Heart left ventricle (tissue), 16 donors: ENCODE data around the gene HOXB3. TPM values are rescaled to one million over a fixed set of nuclear protein-coding genes. Genes with fewer than 3 reads are reported as not detected.

ENCODE experiments used
- ATAC-seq, 4 donors: fragments of 200-7000 bp; cut with Tn5 transposase; one replicate each; pipeline ENCODE4 v1.9.1; 2020 to 2022; ENCODE audit warnings: moderate library complexity in 4 of 4, mild to moderate bottlenecking in 3 of 4, moderate number of reproducible peaks in 1 of 4
- DNase-seq, 5 donors: peaks; one replicate each; pipeline ENCODE4 v3.0.0-alpha.2; 2020
- H3K27ac ChIP-seq, 12 donors: fragments of 200-600 bp; sonication (generic) in 4 of 12; one replicate each; pipeline versions ENCODE4 v1.5.0 to v1.8.0; 2016 to 2022; ENCODE audit warnings: mild to moderate bottlenecking in 2 of 12
- H3K27me3 ChIP-seq, 9 donors: fragments of 200-600 bp; sonication (generic) in 2 of 9; one replicate each; pipeline versions ENCODE4 v1.5.1 to v1.8.0; 2016 to 2022; ENCODE audit warnings: mild to moderate bottlenecking in 3 of 9
- H3K36me3 ChIP-seq, 9 donors: fragments of 200-600 bp; sonication (generic) in 2 of 9; one replicate each; pipeline versions ENCODE4 v1.5.0 to v1.8.0; 2018 to 2022; ENCODE audit warnings: mild to moderate bottlenecking in 2 of 9
- H3K4me1 ChIP-seq, 12 donors: fragments of 200-600 bp; sonication (generic) in 4 of 12; one replicate each; pipeline versions ENCODE4 v1.5.0 to v1.8.0; 2016 to 2022; ENCODE audit warnings: mild to moderate bottlenecking in 3 of 12
- H3K4me3 ChIP-seq, 12 donors: fragments of 200-600 bp; sonication (generic) in 4 of 12; one replicate each; pipeline versions ENCODE4 v1.5.0 to v1.8.0; 2017 to 2022; ENCODE audit warnings: mild to moderate bottlenecking in 9 of 12, moderate library complexity in 4 of 12
- H3K9me3 ChIP-seq, 12 donors: fragments of 200-600 bp; sonication (generic) in 4 of 12; one replicate each; pipeline versions ENCODE4 v1.5.0 to v1.8.0; 2016 to 2022; ENCODE audit warnings: mild to moderate bottlenecking in 1 of 12
- CTCF ChIP-seq, 12 donors: fragments of 200-600 bp; sonication (generic) in 4 of 12; IDR thresholded peaks; one replicate each; pipeline versions ENCODE4 v1.5.0 to v1.8.0; 2018 to 2022; ENCODE audit warnings: antibody characterized with exemption in 12 of 12, mild to moderate bottlenecking in 5 of 12
- POLR2A ChIP-seq, 2 donors: fragments of 450-650 bp; IDR thresholded peaks; one replicate each; pipeline ENCODE4 v1.6.1; 2017; ENCODE audit warnings: antibody characterized with exemption in 2 of 2, mild to moderate bottlenecking in 2 of 2, moderate library complexity in 2 of 2
- WGBS, 4 donors: extraction: QIAGEN DNeasy Blood & Tissue Kit in 2 of 4; methylation state at CpG; one replicate each; pipeline versions ENCODE4 v1.1.5 to v1.1.7; 2013 to 2018; 5-methylcytosine and 5-hydroxymethylcytosine counted together
- intact Hi-C, 10 donors: fragments of 100-400 bp; cut with DNase I; formaldehyde crosslinking; loops; one replicate each; pipeline versions ENCODE4 v1.11.1 to v1.14.2; 2022
- polyA plus RNA-seq, 2 donors: library from polyadenylated mRNA; stranded (reverse); fragments of 200-250 nt; gene quantifications; one replicate each; pipeline ENCODE4 v1.2.3, GENCODE V29; 2013
- total RNA-seq, 9 donors: library from RNA; depleted of rRNA in 2 of 9; stranded (reverse); fragments of >200 nt in 2 of 9; fragmentation: NEBNext Ultra II Directional in 3 of 9; extraction: Animal tissue kit (Norgen Biotek cat#: 25700) in 3 of 9; gene quantifications; one replicate each; pipeline versions ENCODE4 v1.1.0 to v1.2.4, GENCODE V29; 2016 to 2023
- donor health status: ischemic (EF 13 %, LVEDD 7.1; RV severe dilation, severe dysfunction).
- donor health status: healthy with polysubstance abuse.
- donor health status: DM: no; HTN: yes; CAD: no.
- donor health status: DM: no; HTN: no; CAD: no.
- donor health status: ischemic (EF 25% LVEDD 6.9; RV normal size, moderate dysfunction).
- donor health status: ischemic (EF 25% LVEDD 5.7; RV mildly dilated, moderate dysfunction).
- donor health status: healthy.
- donor health status: DM: yes; HTN: yes; CAD: no.
- donor health status: ischemic (EF 35%, LVEDD 5.7; RV mildly dilated, moderate dysfunction).
- donor health status: nonischemic (EF 11% LVEDD 7.7; RV severe dilation, severe dysfunction).
- donor health status: DM: yes; HTN: yes; CAD: no.
- donor health status: PGD.
- donor health status: ischemic (EF 29% LVEDD 5.4; RV normal size, mild dysfunction).
- donor health status: nonischemic (EF 23%, LVEDD 6.1; RV moderate dilation, normal function).

HOXB3 gene
- total and polyA plus RNA-seq, 11 donors = 0.11 to 5.5 (median 2.0) TPM

GRCh38 chr17:48532261-48532660 lies 57.8 kb downstream of the HOXB3 start:
- Histone ChIP-seq H3K4me1 (no peaks in the 10 kb centered on the region), H3K27ac (no peak overlapping the region), H3K9me3 (no peaks in the 10 kb centered on the region), H3K36me3 (no peaks in the 10 kb centered on the region), H3K4me3 (no peak overlapping the region), H3K27me3 (peaks cover 8 to 78% (median 28%) of the 10 kb centered on the region in 9 donors)
- no peak for ATAC-seq
- intact Hi-C loops = no loop called here
- no peak for DNase-seq
- TF ChIP-seq CTCF (IDR thresholded peaks at IDR 0.05) (no peak), POLR2A (IDR thresholded peaks at IDR 0.05) (no peak)
- WGBS, 4 donors = 70 to 78% (median 74%) methylated on average over 8 of the region's 8 CpGs

GRCh38 chr17:48530887-48531272 lies 59.2 kb downstream of the HOXB3 start, which contains the start of gene HOXB1:
Gene HOXB1, minus strand, starts transcription at chr17:48531011. Its CDS starts 107 bp downstream, at chr17:48530904.
- H3K4me1 ChIP-seq = no peaks in the 10 kb centered on the region
- intact Hi-C loops = no loop called here
- H3K36me3 ChIP-seq = no peaks in the 10 kb centered on the region
- TF ChIP-seq CTCF (IDR thresholded peaks at IDR 0.05) = no peak
- TF ChIP-seq POLR2A (IDR thresholded peaks at IDR 0.05) = no peak
- DNase-seq = no peak
- H3K27me3 ChIP-seq = peaks cover 12 to 80% (median 41%) of the 10 kb centered on the region in 9 donors
- peak in 1 of 4 donors; percentile 22 for ATAC-seq
- no peak within 1 kb of the TSS for H3K4me3 ChIP-seq
- no peaks in the 10 kb centered on the region for H3K9me3 ChIP-seq
- 40 to 59% (median 50%) methylated on average over 10 to 15 of the region's 15 CpGs for WGBS, 4 donors
- no peak within 1 kb of the TSS for H3K27ac ChIP-seq

GRCh38 chr17:48530208-48530886 lies 59.7 kb downstream of the HOXB3 start:
- intact Hi-C loops = no loop called here
- 31 to 58% (median 43%) methylated on average over 23 to 37 of the region's 37 CpGs for WGBS, 4 donors
- peaks cover 12 to 81% (median 44%) of the 10 kb centered on the region in 9 donors for H3K27me3 ChIP-seq
- no peak for DNase-seq
- peak in 1 of 4 donors; percentile 34 for ATAC-seq
- TF ChIP-seq POLR2A (IDR thresholded peaks at IDR 0.05) = no peak
- no peak for TF ChIP-seq CTCF (IDR thresholded peaks at IDR 0.05)
- H3K9me3 ChIP-seq = no peaks in the 10 kb centered on the region
- no peak overlapping the region for H3K4me3 ChIP-seq
- no peaks in the 10 kb centered on the region for H3K36me3 ChIP-seq
- no peak overlapping the region for H3K27ac ChIP-seq
- no peaks in the 10 kb centered on the region for H3K4me1 ChIP-seq

- H3K4me3 ChIP-seq = no peak overlapping the region
- H3K36me3 ChIP-seq = no peaks in the 10 kb centered on the region
- H3K27me3 ChIP-seq = peaks cover 12 to 88% (median 48%) of the 10 kb centered on the region in 9 donors
- ATAC-seq = no peak
- no peak for TF ChIP-seq POLR2A (IDR thresholded peaks at IDR 0.05)
- TF ChIP-seq CTCF (IDR thresholded peaks at IDR 0.05) = no peak
- intact Hi-C loops = no loop called here
- no peaks in the 10 kb centered on the region for H3K9me3 ChIP-seq
- no peaks in the 10 kb centered on the region for H3K4me1 ChIP-seq
- 51 to 77% (median 66%) methylated on average over 11 of the region's 11 CpGs for WGBS, 4 donors
- no peak overlapping the region for H3K27ac ChIP-seq
- peak in 1 of 5 donors; percentile 58 for DNase-seq
Measured at GRCh38 chr17:48529683-48530009, 60.4 kb downstream of the HOXB3 start.
